HTR-8/SVneo (cell line): ENCODE results near the gene OBSCN.

Source experiments
- DNase-seq: peaks from one replicate; pipeline ENCODE4 v3.0.0; 2011; ENCODE audit warnings: low spot score, mixed read lengths; ENCODE audit not compliant: insufficient read length
- FAIRE-seq: peaks from 2 replicates; lab custom pipeline; 2011; peaks lifted over from hg19 to GRCh38; lab: Jason Lieb, UNC

The OBSCN gene

DNA sequence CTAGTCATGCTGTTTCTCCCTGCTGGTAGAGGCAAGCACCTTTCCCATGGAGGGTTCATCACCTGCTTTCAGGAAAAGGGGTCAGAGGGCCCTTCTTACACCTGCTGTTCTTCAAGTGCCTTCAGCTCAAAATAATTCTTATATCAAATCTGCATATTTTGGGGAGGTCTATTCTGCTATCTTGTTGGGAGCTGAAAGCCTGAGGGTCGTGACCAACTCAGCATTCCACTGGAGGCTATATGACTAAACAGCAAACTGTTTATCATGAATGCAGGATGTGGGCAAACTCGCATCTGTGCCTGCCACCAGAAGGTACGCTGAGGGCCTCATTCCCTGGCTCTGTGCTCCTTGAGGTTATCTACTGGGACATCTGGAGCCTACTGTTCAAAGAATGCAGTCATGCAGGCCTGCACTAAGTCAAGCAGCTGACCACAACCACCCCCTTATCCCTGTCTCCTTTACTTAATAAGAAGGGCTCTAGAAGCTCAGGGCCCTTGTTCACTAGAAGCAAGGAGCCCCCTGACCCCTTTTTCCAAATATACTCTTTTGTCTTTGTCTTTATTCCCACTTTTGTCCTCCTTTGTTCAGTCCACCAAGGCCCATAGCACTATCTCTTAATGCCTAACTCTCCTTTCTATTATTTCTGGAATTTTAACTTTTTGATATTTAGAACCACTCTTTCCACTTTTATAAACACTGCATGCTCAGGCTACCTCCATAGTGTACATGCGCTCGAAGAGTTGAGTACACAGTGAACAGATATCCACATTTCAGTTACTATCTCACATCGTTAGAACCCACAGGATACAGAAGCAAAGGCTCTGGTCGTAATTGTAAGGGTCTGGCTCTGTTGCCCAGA is 213.4 kb downstream of the OBSCN start:
- no peak for DNase-seq
- no peak for FAIRE-seq

GRCh38 chr1:228423404-228424053 is 215.7 kb downstream of the OBSCN start:
- no peak for FAIRE-seq

GRCh38 chr1:228424685-228425660 is 217.1 kb downstream of the OBSCN start:
- DNase-seq, result no peak
- no peak for FAIRE-seq

More at GRCh38 chr1:228423404-228424053, 215.7 kb downstream of the OBSCN start:
- DNase-seq, result no peak

DNA sequence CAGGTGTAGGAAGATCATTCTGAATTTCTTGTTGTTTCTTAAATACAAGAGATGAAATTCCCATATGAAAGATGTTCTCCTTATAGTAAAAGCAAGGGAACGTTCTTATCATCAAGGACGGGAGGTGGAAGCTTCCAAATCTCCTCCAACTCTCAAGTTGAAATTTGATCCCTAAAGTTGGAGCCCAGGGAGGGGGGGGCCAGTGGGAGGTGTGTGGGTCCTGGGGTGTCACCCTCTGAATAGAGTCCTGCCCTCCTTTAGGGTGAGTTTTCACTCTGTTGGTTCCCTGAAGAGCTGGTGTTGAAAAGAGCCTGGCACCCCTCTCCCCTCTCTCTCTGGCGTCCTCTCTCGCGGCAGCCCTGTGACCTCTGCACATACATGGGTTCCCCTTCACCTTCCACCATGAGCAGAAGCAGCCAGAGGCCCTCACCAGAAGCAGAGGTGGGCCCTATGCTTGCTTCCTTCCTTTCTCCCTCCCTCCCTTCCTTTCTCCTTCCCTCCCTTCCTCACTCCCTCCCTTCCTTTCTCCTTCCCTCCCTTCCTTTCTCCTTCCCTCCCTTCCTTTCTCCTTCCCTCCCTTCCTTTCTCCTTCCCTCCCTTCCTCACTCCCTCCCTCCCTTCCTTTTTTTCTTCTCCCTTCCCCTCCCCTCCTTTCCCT is 218.8 kb downstream of the OBSCN start:
- no peak for FAIRE-seq

DNA sequence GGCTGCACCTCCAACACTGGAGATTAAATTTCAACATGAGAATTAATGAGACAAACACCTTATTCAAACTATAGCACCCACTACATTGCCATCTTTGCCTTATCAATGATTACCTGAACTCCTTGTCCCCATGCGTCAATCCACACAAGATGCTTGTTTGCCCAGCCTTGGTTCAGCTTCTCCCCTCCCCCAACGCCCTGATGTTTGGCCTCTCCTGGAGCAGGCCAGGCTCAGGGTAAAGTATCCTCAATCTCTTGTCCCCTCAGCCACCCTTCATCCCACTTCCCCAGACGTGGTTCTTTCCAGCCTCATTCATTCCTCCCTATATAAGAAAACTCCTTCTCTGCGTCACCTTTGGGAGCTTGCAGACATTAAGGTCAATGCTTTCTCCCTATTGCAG is 220.6 kb downstream of the OBSCN start:
- DNase-seq (no peak), FAIRE-seq (no peak)

More for the DNA sequence above, 218.8 kb downstream of the OBSCN start:
- no peak for DNase-seq
